Calu3 (cell line): Measurements from ENCODE around the gene WDR44. TPM values are rescaled to one million over a fixed set of nuclear protein-coding genes. Genes with fewer than 3 reads are reported as not detected.
"Not testable (repeated sequence)": the region's sequence is repeated elsewhere in the genome, so short reads cannot be mapped to it uniquely, and the experiment has no call there.

Experiments used
- BruUV-seq: library from RNA; stranded (reverse); fragments of 400-500 nt; replicated peaks from 2 replicates; lab custom pipeline; 2021; lab: Mats Ljungman, UMichigan
- CTCF ChIA-PET: fragments of 300-600 bp; sonication (Branson Sonifier 250); formaldehyde crosslinking; loops from one replicate; lab custom pipeline; 2022; ENCODE audit warnings: antibody characterized with exemption; lab: Charles Lee
- DNase-seq: peaks from one replicate; pipeline ENCODE4 v3.0.0; 2022
- H3K27ac Mint-ChIP-seq: one replicate; pipeline ENCODE4 v1.8.0; 2022; ENCODE audit warnings: mixed read lengths; ENCODE audit not compliant: unreplicated experiment
- H3K27me3 Mint-ChIP-seq: one replicate; pipeline ENCODE4 v1.8.0; 2022; ENCODE audit warnings: mixed read lengths; ENCODE audit not compliant: unreplicated experiment
- H3K36me3 Mint-ChIP-seq: one replicate; pipeline ENCODE4 v1.8.0; 2022; ENCODE audit warnings: mild to moderate bottlenecking, moderate library complexity, mixed read lengths; ENCODE audit not compliant: insufficient read depth, unreplicated experiment
- H3K4me1 Mint-ChIP-seq: one replicate; pipeline ENCODE4 v1.8.0; 2022; ENCODE audit warnings: mild to moderate bottlenecking, low read depth, mixed read lengths; ENCODE audit not compliant: unreplicated experiment
- H3K4me3 Mint-ChIP-seq: one replicate; pipeline ENCODE4 v1.8.0; 2022; ENCODE audit warnings: mild to moderate bottlenecking, low read depth, moderate library complexity, mixed read lengths; ENCODE audit not compliant: unreplicated experiment
- H3K9me3 Mint-ChIP-seq: one replicate; pipeline ENCODE4 v1.8.0; 2022; ENCODE audit warnings: low read depth, mixed read lengths; ENCODE audit not compliant: unreplicated experiment
- intact Hi-C: fragments of 100-400 bp; cut with micrococcal nuclease; formaldehyde crosslinking; loops from one replicate; pipeline ENCODE4 v1.10.0; 2022; ENCODE audit not compliant: unreplicated experiment
- total RNA-seq: library from RNA; stranded (reverse); gene quantifications from 2 replicates; pipeline ENCODE4 v1.2.3, GENCODE V29; 2022
- TF ChIP-seq, protein P1 (sequence below): fragments of 200-600 bp; IDR thresholded peaks from one replicate; pipeline ENCODE4 v1.8.0; 2022; ENCODE audit warnings: antibody characterized with exemption; ENCODE audit not compliant: unreplicated experiment

The WDR44 gene
- total RNA-seq, 1 experiment from 2014 or later = 15.8 TPM

DNA sequence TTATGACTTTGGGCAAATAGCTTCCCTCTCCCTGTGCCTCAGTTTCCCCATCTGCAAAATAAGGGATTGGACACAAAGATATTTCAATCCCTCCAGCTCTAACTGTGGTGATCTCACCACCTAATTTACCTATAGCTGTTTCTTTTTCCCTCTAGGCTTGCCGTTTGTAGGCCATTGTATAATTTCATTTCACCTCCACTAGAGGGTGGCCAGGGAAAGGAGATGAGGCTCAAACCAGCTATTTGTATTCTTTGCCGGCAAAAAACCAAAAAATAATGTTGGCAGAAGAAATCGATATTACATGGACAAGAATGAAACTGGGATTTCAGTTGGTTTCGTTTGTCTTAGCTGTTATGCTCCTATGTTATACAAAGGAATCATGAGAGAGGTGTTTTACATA lies 113.6 kb downstream of the WDR44 start:
- no peaks in the 10 kb centered on the region for H3K27me3 Mint-ChIP-seq
- no TSS peak for BruUV-seq
- intact Hi-C loops = loop anchor here (1.0 to 10.0 kb wide), 3 partner anchors 78 to 345 kb away; no protein-coding TSS in a partner anchor
- peak; percentile 32 for DNase-seq
- TF ChIP-seq, protein P1, sequence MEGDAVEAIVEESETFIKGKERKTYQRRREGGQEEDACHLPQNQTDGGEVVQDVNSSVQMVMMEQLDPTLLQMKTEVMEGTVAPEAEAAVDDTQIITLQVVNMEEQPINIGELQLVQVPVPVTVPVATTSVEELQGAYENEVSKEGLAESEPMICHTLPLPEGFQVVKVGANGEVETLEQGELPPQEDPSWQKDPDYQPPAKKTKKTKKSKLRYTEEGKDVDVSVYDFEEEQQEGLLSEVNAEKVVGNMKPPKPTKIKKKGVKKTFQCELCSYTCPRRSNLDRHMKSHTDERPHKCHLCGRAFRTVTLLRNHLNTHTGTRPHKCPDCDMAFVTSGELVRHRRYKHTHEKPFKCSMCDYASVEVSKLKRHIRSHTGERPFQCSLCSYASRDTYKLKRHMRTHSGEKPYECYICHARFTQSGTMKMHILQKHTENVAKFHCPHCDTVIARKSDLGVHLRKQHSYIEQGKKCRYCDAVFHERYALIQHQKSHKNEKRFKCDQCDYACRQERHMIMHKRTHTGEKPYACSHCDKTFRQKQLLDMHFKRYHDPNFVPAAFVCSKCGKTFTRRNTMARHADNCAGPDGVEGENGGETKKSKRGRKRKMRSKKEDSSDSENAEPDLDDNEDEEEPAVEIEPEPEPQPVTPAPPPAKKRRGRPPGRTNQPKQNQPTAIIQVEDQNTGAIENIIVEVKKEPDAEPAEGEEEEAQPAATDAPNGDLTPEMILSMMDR = peak; percentile 30
- no peaks in the 10 kb centered on the region for H3K9me3 Mint-ChIP-seq
- no peaks in the 10 kb centered on the region for H3K4me1 Mint-ChIP-seq
- CTCF ChIA-PET = interaction anchor here (0.6 to 2.2 kb wide), 3 partner anchors 142 to 172 kb away, joined by 3 to 48 read pairs (median 3); no protein-coding TSS in a partner anchor
- no peak overlapping the region for H3K4me3 Mint-ChIP-seq
- H3K36me3 Mint-ChIP-seq = no peaks in the 10 kb centered on the region
- no peak overlapping the region for H3K27ac Mint-ChIP-seq

DNA sequence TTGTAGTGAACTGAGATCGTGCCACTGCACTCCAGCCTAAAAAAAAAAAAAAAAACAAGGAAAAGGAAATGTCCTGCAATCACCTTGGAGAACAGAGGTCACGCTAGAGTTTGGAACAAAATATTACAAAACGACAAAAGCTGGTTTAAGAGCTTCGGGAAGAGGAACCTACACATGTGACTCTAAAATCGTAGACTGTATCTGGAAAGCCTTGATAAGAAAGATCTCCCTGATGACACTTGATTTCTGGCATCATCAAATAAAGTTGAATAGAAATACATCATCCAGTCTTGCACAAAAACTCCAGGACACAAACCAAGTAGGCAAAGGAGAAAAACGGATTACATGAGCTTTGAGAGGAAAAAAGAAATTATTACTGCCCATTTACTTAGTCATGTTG lies 118.6 kb downstream of the WDR44 start:
- Mint-ChIP-seq H3K36me3 (no peaks in the 10 kb centered on the region), H3K4me3 (no peak overlapping the region), H3K9me3 (no peaks in the 10 kb centered on the region), H3K27me3 (no peaks in the 10 kb centered on the region), H3K4me1 (no peaks in the 10 kb centered on the region), H3K27ac (no peak overlapping the region)
- CTCF ChIA-PET = interaction anchor here (0.5 kb wide), 1 partner anchor 1132 kb away, joined by 3 read pairs; no protein-coding TSS in a partner anchor
- no peak for DNase-seq
- no TSS peak for BruUV-seq
- intact Hi-C loops = no loop called here
- TF ChIP-seq, protein P1 = no peak

DNA sequence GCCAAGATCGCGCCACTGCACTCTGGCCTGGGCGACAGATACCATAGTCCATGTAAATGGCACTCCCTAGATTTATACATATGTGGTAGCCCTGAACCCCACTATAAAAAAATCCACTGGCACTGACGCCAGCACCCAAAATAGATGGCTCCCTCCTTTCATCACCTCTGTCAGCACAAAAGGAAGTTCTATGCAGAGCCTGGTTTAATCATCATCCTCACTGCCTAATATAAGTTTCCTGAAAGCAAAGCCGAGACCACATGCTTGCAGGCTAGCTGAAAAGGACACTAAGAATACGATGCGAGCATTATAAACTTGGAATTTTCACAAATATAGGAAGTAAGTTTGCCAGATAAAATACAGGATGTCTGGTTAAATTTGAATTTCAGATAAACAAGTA lies 122.2 kb downstream of the WDR44 start:
- no peaks in the 10 kb centered on the region for H3K36me3 Mint-ChIP-seq
- H3K27ac Mint-ChIP-seq = no peak overlapping the region
- no peak overlapping the region for H3K4me3 Mint-ChIP-seq
- BruUV-seq = no TSS peak
- TF ChIP-seq, protein P1 = no peak
- CTCF ChIA-PET = no interaction called here
- intact Hi-C loops = no loop called here
- peaks cover 8% of the 10 kb centered on the region for H3K27me3 Mint-ChIP-seq
- H3K9me3 Mint-ChIP-seq = no peaks in the 10 kb centered on the region
- no peak for DNase-seq
- H3K4me1 Mint-ChIP-seq = no peaks in the 10 kb centered on the region

DNA sequence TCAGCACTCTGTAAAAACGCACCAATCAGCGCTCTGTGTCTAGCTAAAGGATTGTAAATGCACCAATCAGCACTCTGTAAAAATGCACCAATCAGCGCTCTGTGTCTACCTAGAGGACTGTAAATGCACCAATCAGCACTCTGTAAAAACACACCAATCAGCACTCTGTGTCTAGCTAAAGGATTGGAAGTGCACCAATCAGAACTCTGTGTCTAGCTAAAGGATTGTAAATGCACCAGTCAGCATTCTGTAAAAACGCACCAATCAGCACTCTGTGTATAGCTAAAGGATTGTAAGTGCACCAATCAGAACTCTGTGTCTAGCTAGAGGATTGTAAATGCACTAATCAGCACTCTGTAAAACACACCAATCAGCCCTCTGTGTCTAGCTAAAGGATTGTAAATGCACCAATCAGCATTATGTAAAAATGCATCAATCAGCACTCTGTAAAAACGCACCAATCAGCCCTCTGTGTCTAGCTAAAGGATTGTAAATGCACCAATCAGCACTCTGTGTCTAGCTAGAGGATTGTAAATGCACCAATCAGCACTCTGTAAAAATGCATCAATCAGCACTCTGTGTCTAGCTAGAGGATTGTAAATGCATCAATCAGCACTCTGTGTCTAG lies 124.9 kb downstream of the WDR44 start:
- H3K27ac Mint-ChIP-seq, H3K4me1 Mint-ChIP-seq, H3K36me3 Mint-ChIP-seq, H3K9me3 Mint-ChIP-seq, H3K27me3 Mint-ChIP-seq, BruUV-seq, intact Hi-C loops, H3K4me3 Mint-ChIP-seq, DNase-seq: not testable (repeated sequence)
- CTCF ChIA-PET = interaction anchor here (0.6 kb wide), 1 partner anchor 78 kb away, joined by 3 read pairs; no protein-coding TSS in a partner anchor

DNA sequence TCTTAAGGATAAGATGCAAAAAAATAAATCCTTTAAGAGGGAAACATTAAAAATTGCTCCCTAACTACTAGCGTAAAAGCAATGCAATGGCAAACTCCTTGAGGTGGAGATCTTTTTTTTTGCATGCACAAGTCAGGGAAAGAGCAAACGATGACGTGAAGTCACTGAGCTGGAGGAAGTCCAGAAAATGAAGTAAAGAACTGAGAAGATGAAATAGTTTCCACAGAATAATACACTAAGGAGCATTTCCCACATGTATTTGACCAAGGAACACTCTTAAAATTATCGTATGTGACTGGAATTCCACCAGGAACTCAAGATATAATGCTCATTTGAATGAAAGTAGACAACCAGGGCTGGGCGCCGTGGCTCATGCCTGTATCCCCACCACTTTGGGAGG lies 128.7 kb downstream of the WDR44 start:
- Mint-ChIP-seq H3K9me3 (no peaks in the 10 kb centered on the region), H3K4me3 (no peak overlapping the region), H3K27me3 (peaks cover 9% of the 10 kb centered on the region), H3K36me3 (no peaks in the 10 kb centered on the region), H3K4me1 (no peaks in the 10 kb centered on the region), H3K27ac (no peak overlapping the region)
- CTCF ChIA-PET = no interaction called here
- TF ChIP-seq, protein P1 = no peak
- intact Hi-C loops = no loop called here
- no TSS peak for BruUV-seq
- DNase-seq = no peak
